Ishikawa (cell line): ENCODE results near the gene POLR3E.

Experiments
- RAD21 ChIP-seq: IDR thresholded peaks from 2 replicates; pipeline ENCODE4 v1.6.1; 2012; ENCODE audit warnings: low read depth
- TAF1 ChIP-seq: IDR thresholded peaks from 2 replicates; pipeline ENCODE4 v1.6.1; 2012; ENCODE audit warnings: low read depth, mild to moderate bottlenecking
- YY1 ChIP-seq: IDR thresholded peaks from 2 replicates; pipeline ENCODE4 v1.6.1; 2012; ENCODE audit warnings: low read depth
- TF ChIP-seq, protein P1 (sequence below): IDR thresholded peaks from 2 replicates; pipeline ENCODE4 v1.6.1; 2012; ENCODE audit warnings: low read depth, mild to moderate bottlenecking

DNA sequence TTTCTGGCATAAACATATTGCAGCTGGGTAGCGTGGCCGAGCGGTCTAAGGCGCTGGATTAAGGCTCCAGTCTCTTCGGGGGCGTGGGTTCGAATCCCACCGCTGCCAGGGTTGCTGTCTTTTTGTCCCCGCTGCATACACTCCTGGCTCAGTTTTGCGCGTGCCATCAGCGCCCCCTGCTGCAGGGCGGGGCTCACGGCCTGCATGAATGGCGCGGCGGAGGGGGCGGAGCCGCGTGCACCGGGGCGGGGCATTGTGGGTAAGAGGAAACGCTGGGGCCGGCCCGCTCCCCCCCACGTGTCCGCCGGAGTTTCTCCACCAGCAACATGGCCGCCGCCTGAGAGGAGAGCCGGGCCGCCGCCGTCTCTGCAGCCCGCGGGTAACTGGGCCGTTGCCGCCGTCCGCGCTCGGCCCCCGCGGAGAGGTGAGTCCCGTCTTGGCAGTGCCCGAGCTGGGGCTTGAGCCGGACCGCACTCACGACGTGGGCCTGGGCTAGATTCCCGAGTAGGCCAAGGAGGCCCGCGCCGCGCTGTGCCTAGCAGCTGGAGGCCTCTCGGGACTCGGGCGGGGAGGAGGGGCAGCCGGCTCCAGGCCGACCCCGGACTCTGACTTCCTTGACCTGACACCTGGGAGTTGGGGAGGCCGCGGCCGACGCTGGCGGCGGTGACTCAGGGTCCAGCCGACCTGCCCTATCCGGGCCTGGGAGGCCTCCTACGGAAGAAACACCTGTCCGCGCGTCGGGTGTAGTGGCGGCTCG is at the start of gene POLR3E:
- peak; percentile 86 for TF ChIP-seq RAD21
- TF ChIP-seq TAF1 = peak; percentile 94
- TF ChIP-seq, protein P1, sequence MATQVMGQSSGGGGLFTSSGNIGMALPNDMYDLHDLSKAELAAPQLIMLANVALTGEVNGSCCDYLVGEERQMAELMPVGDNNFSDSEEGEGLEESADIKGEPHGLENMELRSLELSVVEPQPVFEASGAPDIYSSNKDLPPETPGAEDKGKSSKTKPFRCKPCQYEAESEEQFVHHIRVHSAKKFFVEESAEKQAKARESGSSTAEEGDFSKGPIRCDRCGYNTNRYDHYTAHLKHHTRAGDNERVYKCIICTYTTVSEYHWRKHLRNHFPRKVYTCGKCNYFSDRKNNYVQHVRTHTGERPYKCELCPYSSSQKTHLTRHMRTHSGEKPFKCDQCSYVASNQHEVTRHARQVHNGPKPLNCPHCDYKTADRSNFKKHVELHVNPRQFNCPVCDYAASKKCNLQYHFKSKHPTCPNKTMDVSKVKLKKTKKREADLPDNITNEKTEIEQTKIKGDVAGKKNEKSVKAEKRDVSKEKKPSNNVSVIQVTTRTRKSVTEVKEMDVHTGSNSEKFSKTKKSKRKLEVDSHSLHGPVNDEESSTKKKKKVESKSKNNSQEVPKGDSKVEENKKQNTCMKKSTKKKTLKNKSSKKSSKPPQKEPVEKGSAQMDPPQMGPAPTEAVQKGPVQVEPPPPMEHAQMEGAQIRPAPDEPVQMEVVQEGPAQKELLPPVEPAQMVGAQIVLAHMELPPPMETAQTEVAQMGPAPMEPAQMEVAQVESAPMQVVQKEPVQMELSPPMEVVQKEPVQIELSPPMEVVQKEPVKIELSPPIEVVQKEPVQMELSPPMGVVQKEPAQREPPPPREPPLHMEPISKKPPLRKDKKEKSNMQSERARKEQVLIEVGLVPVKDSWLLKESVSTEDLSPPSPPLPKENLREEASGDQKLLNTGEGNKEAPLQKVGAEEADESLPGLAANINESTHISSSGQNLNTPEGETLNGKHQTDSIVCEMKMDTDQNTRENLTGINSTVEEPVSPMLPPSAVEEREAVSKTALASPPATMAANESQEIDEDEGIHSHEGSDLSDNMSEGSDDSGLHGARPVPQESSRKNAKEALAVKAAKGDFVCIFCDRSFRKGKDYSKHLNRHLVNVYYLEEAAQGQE = 0 out of 2 replicates have a peak, but pooled peaks have one; percentile 10
- peak; percentile 94 for TF ChIP-seq YY1
